GM21619 (cell line): ENCODE results near the gene HOXC6.

ENCODE experiments used
- ATAC-seq: cut with Tn5 transposase; IDR thresholded peaks from one replicate; pipeline ENCODE4 v1.9.1; 2021; ENCODE audit not compliant: unreplicated experiment

The HOXC6 gene

GRCh38 chr12:54028314-54029201 lies at the start of gene HOXC6:
Gene HOXC6 (plus strand): TSS chr12:54028440. CDS start chr12:54028522, 82 bp downstream.
- ATAC-seq, result no peak

DNA sequence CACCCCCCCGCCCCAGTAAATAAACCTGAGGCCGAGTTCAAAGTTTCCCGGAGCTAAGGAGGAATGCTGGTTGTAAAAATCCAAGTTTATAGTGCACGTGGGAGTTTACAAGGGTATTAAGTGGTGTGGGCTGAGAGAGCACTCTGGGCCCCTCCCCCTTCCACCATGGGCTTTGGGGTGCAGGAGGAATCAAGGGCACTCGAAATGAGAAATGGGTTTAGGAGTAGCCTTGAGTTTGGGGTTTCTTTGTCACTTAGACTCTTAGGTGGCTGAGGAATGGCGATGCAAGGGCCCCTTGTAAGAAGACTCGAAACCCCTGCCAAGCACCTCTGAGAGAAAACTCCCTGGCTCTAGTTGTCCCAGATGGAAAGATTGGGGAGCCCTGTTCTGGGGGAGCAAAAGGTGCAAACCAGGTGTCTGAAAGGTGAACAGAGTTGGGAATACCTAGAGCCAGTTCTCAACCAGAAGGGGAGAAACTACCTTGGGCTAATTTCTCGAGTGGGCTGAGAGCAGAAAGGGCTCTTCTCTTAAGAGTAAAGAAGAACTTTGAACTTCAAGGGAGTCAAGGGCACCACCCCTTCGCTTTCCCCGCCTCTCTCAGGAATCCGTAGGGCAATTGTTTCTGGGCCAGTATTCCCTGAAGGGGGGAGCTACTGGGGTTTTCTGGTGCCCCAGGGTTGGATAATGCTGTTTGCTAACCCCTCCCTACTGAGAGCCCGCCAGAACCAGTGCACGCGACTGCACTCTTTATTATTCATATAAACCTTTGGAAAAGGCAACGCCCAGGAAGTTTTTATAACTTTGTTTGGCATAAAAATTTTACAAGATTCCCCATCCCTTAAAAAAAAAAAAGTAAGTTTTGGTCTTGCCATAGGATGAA lies 49.5 kb upstream of the HOXC6 start:
- ATAC-seq, result no peak

GRCh38 chr12:53980104-53980801 lies 48.0 kb upstream of the HOXC6 start:
- no peak for ATAC-seq

- no peak for ATAC-seq
Measured at GRCh38 chr12:53980802-53981496, 47.3 kb upstream of the HOXC6 start.

DNA sequence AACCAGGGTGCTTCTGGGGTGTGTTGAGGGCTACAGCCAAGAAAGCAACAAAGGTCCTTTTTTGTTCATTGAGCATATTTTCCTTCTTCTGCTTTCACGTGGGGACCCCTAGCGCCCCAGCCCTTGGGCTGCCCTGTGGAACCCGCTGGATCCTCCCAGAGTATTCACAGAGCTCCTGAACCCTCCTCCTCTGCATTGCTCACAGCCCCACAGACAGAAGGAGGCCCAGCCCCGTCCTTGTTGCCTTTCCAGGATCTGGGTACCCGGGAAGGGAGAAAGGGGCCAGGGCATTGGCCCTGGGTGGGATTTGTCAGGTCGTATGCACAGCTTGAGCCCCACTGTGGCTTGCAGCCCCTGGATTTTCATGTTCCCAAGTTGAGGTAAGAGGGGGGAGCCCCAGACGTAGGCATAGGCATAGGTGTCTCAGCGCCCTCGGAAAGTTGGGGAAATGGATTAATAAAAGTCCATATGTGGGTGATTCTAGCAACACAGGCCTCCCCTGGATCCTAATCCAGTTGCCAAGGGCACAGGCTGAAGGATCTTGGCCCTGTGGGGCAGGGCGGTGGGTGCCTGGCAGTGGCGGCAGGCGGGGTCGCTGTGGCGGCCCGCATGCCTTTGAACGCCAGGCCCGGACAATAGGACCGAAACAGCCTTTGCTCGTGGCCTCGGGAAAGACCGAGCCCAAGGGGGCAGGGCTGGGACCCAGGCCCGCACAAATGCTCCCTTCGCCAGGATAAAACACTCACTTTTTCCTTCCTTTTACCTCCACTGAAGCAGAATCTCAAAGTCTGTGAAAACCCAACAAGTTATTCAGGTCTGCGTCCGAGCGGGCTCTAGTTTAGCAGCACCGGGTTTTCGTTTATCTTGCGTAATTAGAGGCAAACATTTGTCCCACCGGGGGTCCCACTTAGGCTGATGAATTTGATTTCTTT lies 46.3 kb upstream of the HOXC6 start:
- no peak for ATAC-seq

- ATAC-seq, result no peak
Measured at GRCh38 chr12:53982648-53983567, 45.3 kb upstream of the HOXC6 start.

- no peak for ATAC-seq
Measured at GRCh38 chr12:53983568-53983949, 44.7 kb upstream of the HOXC6 start.

DNA sequence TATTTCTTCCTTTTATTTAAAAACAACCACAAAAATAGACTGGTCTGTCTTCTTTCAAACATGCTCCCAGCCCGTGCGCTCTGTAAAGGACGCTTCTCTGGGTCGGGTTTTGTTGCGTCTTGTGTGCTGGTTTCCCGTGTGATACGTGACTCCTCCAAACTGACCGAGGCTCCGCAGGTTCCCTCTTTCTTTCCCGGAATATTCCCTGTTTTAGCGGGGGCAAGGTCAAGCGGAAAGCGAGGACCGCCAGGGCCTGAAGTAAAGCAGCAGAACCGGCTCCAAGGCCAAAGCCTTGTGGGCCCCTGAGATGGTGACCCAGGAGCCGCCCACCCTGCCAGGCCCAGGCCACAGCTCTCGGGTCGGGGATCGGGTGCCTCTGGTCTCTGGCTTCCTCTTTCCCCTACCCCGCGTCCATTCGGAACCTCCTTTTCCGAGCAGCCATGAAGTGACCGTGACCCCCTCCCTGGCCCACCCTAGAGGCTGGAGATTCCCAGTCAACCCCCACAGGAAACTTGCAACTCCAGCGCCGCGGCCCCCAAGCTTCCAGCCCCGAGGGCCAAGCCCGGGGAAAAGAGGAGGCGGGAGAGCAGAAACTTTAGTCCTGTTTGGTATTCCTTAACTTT lies 44.2 kb upstream of the HOXC6 start:
- ATAC-seq, result no peak

- no peak for ATAC-seq
Measured at GRCh38 chr12:53984901-53985691, 43.1 kb upstream of the HOXC6 start, which contains the start of gene HOXC10. Gene HOXC10 (plus strand): TSS chr12:53985146. CDS start chr12:53985260, 114 bp downstream.

- ATAC-seq, result no peak
Measured at GRCh38 chr12:53985692-53985993, 42.6 kb upstream of the HOXC6 start.

DNA sequence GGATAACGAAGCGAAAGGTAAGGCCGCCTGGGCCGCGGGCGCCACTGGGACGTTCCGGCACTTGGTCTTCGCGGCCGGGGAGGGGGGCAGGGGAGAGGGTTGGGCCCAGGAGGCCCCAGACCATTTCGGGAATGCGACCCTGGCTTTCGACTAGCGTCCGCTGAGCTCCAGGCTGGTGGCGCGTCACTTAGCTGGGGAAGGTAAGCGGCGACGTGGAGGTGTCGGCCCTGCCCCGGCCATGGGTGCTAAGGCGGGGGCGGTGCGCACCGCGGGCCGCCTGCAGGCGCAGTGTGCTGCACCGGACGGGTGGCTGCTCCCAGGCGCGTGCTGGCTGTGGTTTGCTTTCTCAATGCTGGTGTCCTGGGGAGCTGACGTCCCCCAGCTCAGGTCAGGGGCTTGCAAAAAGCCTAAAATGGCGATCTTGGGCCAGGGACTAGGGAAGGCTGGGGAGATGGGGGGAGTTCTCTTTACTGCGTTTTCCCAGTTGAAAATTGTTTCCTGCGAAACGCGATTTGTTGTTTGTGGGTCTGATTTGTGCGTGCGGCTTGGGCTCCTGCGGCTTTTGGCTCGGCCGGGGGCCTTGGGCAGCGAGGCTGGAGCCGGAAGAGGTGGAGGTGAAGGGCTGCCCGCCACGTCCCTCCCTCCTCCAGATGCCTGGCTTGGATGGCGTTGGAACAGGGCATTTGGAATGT lies 42.1 kb upstream of the HOXC6 start:
- no peak for ATAC-seq

DNA sequence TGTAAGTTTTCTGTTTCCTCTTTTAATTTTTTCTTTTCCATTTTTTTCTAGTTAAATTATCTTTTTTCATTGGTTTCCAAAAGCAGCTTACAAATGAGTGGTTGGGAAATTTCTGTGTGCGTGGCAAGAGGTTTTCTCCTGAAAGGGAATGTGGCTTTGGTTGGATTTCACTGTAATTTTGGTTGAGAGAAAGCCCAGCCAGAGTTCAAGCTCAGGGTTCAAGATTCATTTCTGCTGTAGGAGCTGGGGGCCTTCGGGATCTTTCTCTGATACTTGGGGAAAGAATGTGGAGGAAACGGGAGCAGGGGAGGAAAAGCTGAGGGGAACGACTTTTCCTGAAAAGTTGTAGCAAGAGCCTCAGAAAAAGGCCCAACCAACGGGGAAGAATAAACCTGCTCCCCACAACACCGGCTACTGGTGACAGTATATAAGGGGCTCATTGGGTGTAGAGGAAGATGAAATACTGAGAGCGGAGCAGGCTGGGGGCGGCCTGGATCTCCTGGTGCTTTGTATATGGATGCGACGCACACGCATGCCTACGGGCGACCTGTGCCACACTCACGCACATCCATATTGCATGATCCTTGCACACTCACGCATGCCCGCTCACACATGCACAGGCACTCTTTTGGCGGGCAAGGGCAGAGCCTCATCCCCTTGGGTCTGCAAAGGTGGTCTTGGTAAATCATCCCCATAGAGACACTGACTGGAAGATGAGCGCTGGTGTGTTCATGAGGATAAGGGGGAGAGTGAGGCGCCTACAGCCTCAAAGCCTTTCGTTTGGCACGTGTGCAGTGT lies 41.4 kb upstream of the HOXC6 start:
- ATAC-seq, result no peak

DNA sequence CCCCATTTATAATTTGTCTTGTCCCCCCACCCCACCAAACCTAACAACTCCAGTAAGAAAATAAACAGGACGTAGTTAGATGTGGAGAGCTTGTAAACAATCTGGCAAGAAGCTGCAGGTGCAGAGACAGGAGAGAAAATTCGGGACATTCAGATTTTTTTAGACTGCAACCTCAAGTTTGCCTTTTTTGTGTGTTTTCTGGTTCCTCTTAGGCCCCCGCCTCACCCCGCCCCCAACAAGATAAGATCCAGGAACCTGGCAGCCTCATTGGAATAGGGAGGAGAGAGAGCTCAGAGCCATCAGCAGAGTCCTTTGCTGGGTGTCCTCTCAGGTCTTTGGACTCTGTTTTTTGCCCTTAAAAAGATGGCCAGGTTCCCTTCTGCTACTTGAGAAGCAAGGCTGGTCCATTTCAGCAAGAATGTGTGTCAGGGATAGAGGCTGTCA lies 40.4 kb upstream of the HOXC6 start:
- ATAC-seq, result no peak

DNA sequence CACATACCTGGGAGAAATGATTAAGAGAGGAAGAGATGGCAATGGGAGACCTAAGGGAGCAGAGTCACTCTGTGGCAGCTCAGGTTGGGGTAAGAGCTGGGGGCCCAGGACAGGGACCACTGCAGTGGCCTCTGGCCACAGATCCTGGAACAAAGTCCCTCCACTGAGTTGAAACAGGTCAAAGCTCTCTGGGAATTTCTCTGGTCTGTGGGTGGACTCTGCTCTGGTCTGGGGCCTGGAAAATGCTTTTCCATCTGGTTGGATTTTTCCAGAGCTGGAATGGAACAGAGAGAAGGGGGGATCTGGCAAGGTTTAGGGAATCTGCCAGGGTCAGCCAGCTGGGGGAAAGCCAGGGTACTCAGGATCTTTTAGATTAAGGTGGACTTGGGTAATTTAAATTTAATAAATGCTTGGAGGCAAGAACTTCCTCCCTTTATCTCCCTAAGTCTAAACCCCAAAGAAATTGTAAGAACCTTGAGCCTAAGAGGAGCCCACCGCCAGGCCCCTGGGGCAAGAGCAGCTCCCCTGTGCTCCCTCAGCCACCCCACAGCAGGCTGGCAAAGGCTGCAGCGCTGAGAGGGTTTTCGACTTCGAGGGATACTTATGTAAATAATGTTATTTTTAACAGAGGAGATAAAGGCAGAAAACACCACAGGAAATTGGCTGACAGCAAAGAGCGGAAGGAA lies 39.6 kb upstream of the HOXC6 start:
- ATAC-seq, result no peak
